ENCODE measurements around the gene EFCAB6.

The EFCAB6 gene

GRCh38 chr22:43572710-43573109 lies 239.4 kb downstream of the EFCAB6 start:
- no peak for DNase-seq (ENCODE audit: low read depth in 2 of 2)

GRCh38 chr22:43571181-43571580 lies 240.9 kb downstream of the EFCAB6 start:
- no peak for DNase-seq (ENCODE audit: low read depth in 2 of 2)

GRCh38 chr22:43570531-43571165 lies 241.5 kb downstream of the EFCAB6 start:
- DNase-seq (ENCODE audit: low read depth in 2 of 2) = no peak

GRCh38 chr22:43569111-43569510 lies 243.0 kb downstream of the EFCAB6 start:
- no peak for DNase-seq (ENCODE audit: low read depth in 2 of 2)

- no peak for DNase-seq (ENCODE audit: low read depth in 2 of 2)
Measured at GRCh38 chr22:43567691-43568324, 244.3 kb downstream of the EFCAB6 start.

- no peak for DNase-seq (ENCODE audit: low read depth in 2 of 2)
Measured at GRCh38 chr22:43566561-43567332, 245.4 kb downstream of the EFCAB6 start.

- no peak for DNase-seq (ENCODE audit: low read depth in 2 of 2)
Measured at GRCh38 chr22:43566021-43566420, 246.1 kb downstream of the EFCAB6 start.

- no peak for DNase-seq (ENCODE audit: low read depth in 2 of 2)
Measured at GRCh38 chr22:43564859-43565258, 247.2 kb downstream of the EFCAB6 start.

GRCh38 chr22:43563571-43563970 lies 248.5 kb downstream of the EFCAB6 start:
- DNase-seq (ENCODE audit: low read depth in 2 of 2) = no peak

- no peak for DNase-seq (ENCODE audit: low read depth in 2 of 2)
Measured at GRCh38 chr22:43562843-43563242, 249.3 kb downstream of the EFCAB6 start.

GRCh38 chr22:43561415-43562178 lies 250.5 kb downstream of the EFCAB6 start:
- no peak for DNase-seq (ENCODE audit: low read depth in 2 of 2)

- no peak for DNase-seq (ENCODE audit: low read depth in 2 of 2)
Measured at GRCh38 chr22:43560651-43561050, 251.5 kb downstream of the EFCAB6 start.

- DNase-seq (ENCODE audit: low read depth in 2 of 2) = no peak
Measured at GRCh38 chr22:43555561-43556515, 256.3 kb downstream of the EFCAB6 start.

- no peak for DNase-seq (ENCODE audit: low read depth in 2 of 2)
Measured at GRCh38 chr22:43554694-43555365, 257.3 kb downstream of the EFCAB6 start.

- no peak for DNase-seq (ENCODE audit: low read depth in 2 of 2)
Measured at GRCh38 chr22:43554259-43554636, 257.9 kb downstream of the EFCAB6 start.

GRCh38 chr22:43553451-43554258 lies 258.4 kb downstream of the EFCAB6 start:
- DNase-seq (ENCODE audit: low read depth in 2 of 2) = no peak

- no peak for DNase-seq (ENCODE audit: low read depth in 2 of 2)
Measured at GRCh38 chr22:43550672-43551071, 261.4 kb downstream of the EFCAB6 start.

- DNase-seq (ENCODE audit: low read depth in 2 of 2) = no peak
Measured at GRCh38 chr22:43550024-43550620, 262.0 kb downstream of the EFCAB6 start.

GRCh38 chr22:43546186-43546585 lies 265.9 kb downstream of the EFCAB6 start:
- DNase-seq (ENCODE audit: low read depth in 2 of 2) = no peak

Measured in stimulated activated CD4-positive, alpha-beta T cell treated with anti-CD3 and anti-CD28 coated beads, Interleukin-1b, Interleukin-23, amount 100 ng/mL, for 1 hour (primary cell).